RWPE1 (cell line): Measurements from ENCODE around the gene HOMER1.
"Not testable (repeated sequence)": the region's sequence is repeated elsewhere in the genome, so short reads cannot be mapped to it uniquely, and the experiment has no call there.

Experiments
- CTCF ChIA-PET: fragments of 350-600 bp; sonication (Branson Sonifier 250); formaldehyde crosslinking; extraction: SDS; loops from one replicate; lab custom pipeline; 2021; lab: Yijun Ruan, JAX
- POLR2A ChIA-PET: fragments of 400-600 bp; formaldehyde crosslinking; extraction: SDS; loops from one replicate; lab custom pipeline; 2020; ENCODE audit warnings: antibody characterized with exemption; ENCODE audit not compliant: low non-redundant PET; lab: Yijun Ruan, JAX
- DNase-seq: peaks from one replicate; pipeline ENCODE4 v3.0.0; 2012; ENCODE audit warnings: low spot score
- H3K27ac ChIP-seq: fragments of 450-650 bp; 2 replicates; pipeline ENCODE4 v1.5.1; 2017
- CTCF ChIP-seq: fragments of 450-650 bp; conservative IDR thresholded peaks from 2 replicates; pipeline ENCODE4 v1.5.1; 2017; ENCODE audit warnings: low read depth, mild to moderate bottlenecking

HOMER1 gene

GRCh38 chr5:79396265-79396664 lies 117.7 kb downstream of the HOMER1 start:
- ChIA-PET POLR2A (no interaction called here), CTCF (interaction anchor here (0.6 kb wide), 2 partner anchors 78 to 249 kb away, joined by 3 to 4 read pairs; no protein-coding TSS in a partner anchor)
- no peak for DNase-seq
- no peak overlapping the region for H3K27ac ChIP-seq
- TF ChIP-seq CTCF, result no peak

- no peak for TF ChIP-seq CTCF
- ChIA-PET POLR2A (no interaction called here), CTCF (no interaction called here)
- no peak overlapping the region for H3K27ac ChIP-seq
- DNase-seq, result no peak
These were observed 118.6 kb downstream of the HOMER1 start for GRCh38 chr5:79395296-79395695.

DNA sequence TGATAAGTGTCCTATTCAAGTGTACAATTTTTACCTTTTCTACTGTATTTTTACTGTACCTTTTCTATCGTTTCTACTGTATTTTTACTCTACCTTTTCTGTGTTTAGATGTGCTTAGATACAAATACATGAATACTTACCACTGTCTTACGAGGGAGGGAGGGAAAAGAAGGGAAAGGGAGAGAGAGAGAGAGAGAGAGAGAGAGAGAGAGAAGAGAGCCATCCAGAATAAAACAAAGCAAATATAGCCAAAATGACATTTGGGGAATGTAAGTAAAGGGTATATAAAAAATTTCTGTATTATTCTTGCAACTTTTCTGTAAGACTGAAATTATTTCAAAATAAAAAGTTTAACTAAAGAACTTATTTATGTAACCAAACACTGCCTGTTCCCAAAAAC lies 121.2 kb downstream of the HOMER1 start:
- CTCF ChIA-PET, result no interaction called here
- no peak for TF ChIP-seq CTCF
- DNase-seq, result no peak
- no peak overlapping the region for H3K27ac ChIP-seq
- POLR2A ChIA-PET, result no interaction called here

GRCh38 chr5:79386679-79387078 lies 127.3 kb downstream of the HOMER1 start:
- DNase-seq, result no peak
- CTCF ChIA-PET, result interaction anchor here (0.6 kb wide), 1 partner anchor 280 kb away, joined by 3 read pairs; no protein-coding TSS in a partner anchor
- no peak for TF ChIP-seq CTCF
- POLR2A ChIA-PET, result no interaction called here
- H3K27ac ChIP-seq, result no peak overlapping the region

DNA sequence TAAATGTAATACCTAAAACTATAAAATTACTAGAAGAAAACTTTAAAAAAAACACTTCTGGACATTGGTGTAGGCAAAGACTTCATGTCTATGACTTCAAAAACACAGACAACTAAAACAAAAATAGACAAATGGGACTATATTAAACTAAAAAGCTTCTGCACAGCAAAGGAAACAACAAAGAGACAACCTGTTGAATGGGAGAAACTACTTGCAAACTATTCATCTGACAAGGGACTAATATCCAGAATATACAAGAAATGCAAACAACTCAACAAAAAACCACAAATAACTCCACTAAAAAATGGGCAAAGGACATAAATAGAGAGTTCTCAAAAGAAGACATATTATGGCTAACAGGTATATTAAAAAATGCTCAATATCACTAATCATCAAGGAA lies 128.8 kb downstream of the HOMER1 start:
- POLR2A ChIA-PET, H3K27ac ChIP-seq, CTCF ChIA-PET, DNase-seq: not testable (repeated sequence)

DNA sequence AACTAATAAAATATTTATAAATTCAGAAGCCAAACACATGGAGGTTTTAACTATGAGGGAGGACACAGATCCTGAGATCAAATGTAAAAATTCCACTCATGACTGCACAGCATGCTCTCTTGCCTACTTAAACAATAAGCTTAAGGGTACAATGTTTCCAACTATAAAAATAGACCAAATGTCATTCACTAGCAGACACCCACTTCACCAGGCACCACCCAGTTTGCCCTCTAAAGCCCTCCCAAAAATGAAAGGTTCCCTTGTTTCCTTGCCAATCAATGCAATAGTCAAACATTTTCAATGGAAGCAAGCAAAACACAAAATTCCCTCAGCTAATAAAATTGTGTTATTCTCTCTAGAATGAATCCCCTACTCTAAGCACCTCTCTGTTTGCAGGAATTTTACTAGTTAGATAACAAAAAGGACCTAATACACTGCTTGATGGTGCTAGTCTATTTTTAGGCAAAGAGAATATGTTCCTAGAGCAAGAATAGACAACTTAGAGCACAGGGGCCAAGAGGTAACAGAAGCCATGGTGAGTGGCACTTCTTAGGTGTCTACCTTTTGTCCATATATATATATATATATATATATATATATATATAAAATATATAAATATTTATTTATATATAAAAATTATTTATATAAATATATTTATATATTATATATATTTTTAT lies 135.3 kb downstream of the HOMER1 start:
- no peak for TF ChIP-seq CTCF
- ChIA-PET POLR2A (interaction anchor here (0.6 kb wide), 1 partner anchor 73 kb away, joined by 3 read pairs; no protein-coding TSS in a partner anchor), CTCF (no interaction called here)
- DNase-seq, result no peak
- H3K27ac ChIP-seq, result no peak overlapping the region

- ChIA-PET CTCF (interaction anchor here (0.6 kb wide), 1 partner anchor 155 kb away, joined by 3 read pairs; no protein-coding TSS in a partner anchor), POLR2A (interaction anchor here (0.7 kb wide), 1 partner anchor 59 kb away, joined by 3 read pairs; no protein-coding TSS in a partner anchor)
- no peak for TF ChIP-seq CTCF
- DNase-seq, result no peak
- H3K27ac ChIP-seq, result no peak overlapping the region
These were observed 156.5 kb downstream of the HOMER1 start for GRCh38 chr5:79357398-79357797.
